Lower leg skin (tissue), 4 donors: ENCODE measurements around the gene EDN1. TPM values are rescaled to one million over a fixed set of nuclear protein-coding genes. Genes with fewer than 3 reads are reported as not detected.

Experiments used
- DNase-seq, 2 donors: peaks; one replicate each; pipeline ENCODE4 v3.0.0-alpha.2; 2019; ENCODE audit warnings: low spot score in 2 of 2
- H3K4me3 ChIP-seq: fragments of 200-600 bp; sonication (generic); 2 replicates; pipeline ENCODE4 v1.5.1; 2017; ENCODE audit warnings: mild to moderate bottlenecking, low read depth; ENCODE audit not compliant: poor library complexity, severe bottlenecking
- CTCF ChIP-seq, 3 donors: fragments of 450-650 bp; IDR thresholded peaks; one replicate each; pipeline ENCODE4 v1.5.1; 2016; ENCODE audit warnings: antibody characterized with exemption in 3 of 3, mild to moderate bottlenecking in 3 of 3, moderate library complexity in 2 of 3
- POLR2A ChIP-seq, 2 donors: fragments of 450-650 bp; IDR thresholded peaks; one replicate each; pipeline ENCODE4 v1.6.1; 2016 to 2017; ENCODE audit warnings: antibody characterized with exemption in 2 of 2, mild to moderate bottlenecking in 1 of 2, moderate library complexity in 1 of 2
- WGBS, 2 donors: methylation state at CpG; one replicate each; pipeline ENCODE4 v1.1.5; 2018; 5-methylcytosine and 5-hydroxymethylcytosine counted together
- intact Hi-C: fragments of 100-400 bp; cut with DNase I; formaldehyde crosslinking; loops from one replicate; pipeline ENCODE4 v1.15.0; 2023; ENCODE audit warnings: low total_unique reads
- total RNA-seq, 4 donors: library from RNA; depleted of rRNA; stranded (reverse); fragments of >200 nt; gene quantifications; one replicate each; pipeline ENCODE4 v1.1.0, GENCODE V29; 2016

The EDN1 gene
- total RNA-seq, 4 donors from 2014 or later: 11.1 to 42.6 (median 15.5) TPM

GRCh38 chr6:12258591-12259075, 31.5 kb upstream of the EDN1 start:
- intact Hi-C loops: no loop called here
- 87 to 89% methylated on average over 3 of the region's 3 CpGs for WGBS, 2 donors
- no peak for DNase-seq
- no peak overlapping the region for H3K4me3 ChIP-seq
- no peak for TF ChIP-seq POLR2A (IDR thresholded peaks at IDR 0.05)
- no peak for TF ChIP-seq CTCF (IDR thresholded peaks at IDR 0.05)

GRCh38 chr6:12260458-12261093, 29.6 kb upstream of the EDN1 start:
- no peak for TF ChIP-seq POLR2A (IDR thresholded peaks at IDR 0.05)
- no peak for TF ChIP-seq CTCF (IDR thresholded peaks at IDR 0.05)
- no peak overlapping the region for H3K4me3 ChIP-seq
- 72 to 85% methylated on average over 2 of the region's 2 CpGs for WGBS, 2 donors
- no peak for DNase-seq
- intact Hi-C loops: no loop called here

GRCh38 chr6:12261502-12261901, 28.7 kb upstream of the EDN1 start:
- WGBS, 2 donors: 52 to 56% methylated on average over 7 of the region's 7 CpGs
- intact Hi-C loops: no loop called here
- no peak for TF ChIP-seq CTCF (IDR thresholded peaks at IDR 0.05)
- TF ChIP-seq POLR2A (IDR thresholded peaks at IDR 0.05): no peak
- no peak for DNase-seq
- H3K4me3 ChIP-seq: no peak overlapping the region

- no peak overlapping the region for H3K4me3 ChIP-seq
- TF ChIP-seq CTCF (IDR thresholded peaks at IDR 0.05) (no peak), POLR2A (IDR thresholded peaks at IDR 0.05) (no peak)
- no peak for DNase-seq
- intact Hi-C loops: no loop called here
- 77 to 80% methylated on average over 13 of the region's 13 CpGs for WGBS, 2 donors
These were observed 27.7 kb upstream of the EDN1 start for GRCh38 chr6:12262236-12263061.

- intact Hi-C loops: no loop called here
- no peak for DNase-seq
- 62% methylated on average over 2 of the region's 2 CpGs for WGBS, 2 donors
- no peak overlapping the region for H3K4me3 ChIP-seq
- TF ChIP-seq CTCF (IDR thresholded peaks at IDR 0.05) (no peak), POLR2A (IDR thresholded peaks at IDR 0.05) (no peak)
These were observed 26.8 kb upstream of the EDN1 start for GRCh38 chr6:12263403-12263802.
